Muscle layer of duodenum (tissue), 2 donors: ENCODE measurements around the gene HAS3.
A peak's percentile ranks its signal among the peaks of the same experiment; 100 is the strongest.

Experiments used
- H3K27ac ChIP-seq: one replicate; pipeline ENCODE4 v1.7.0; 2013; ENCODE audit warnings: mild to moderate bottlenecking, low read length
- H3K27me3 ChIP-seq: one replicate; pipeline ENCODE4 v1.7.0; 2013; ENCODE audit warnings: low read depth, mild to moderate bottlenecking, control low read depth, low read length
- H3K36me3 ChIP-seq, 2 donors: one replicate each; pipeline ENCODE4 v1.7.0; 2013; ENCODE audit warnings: low read length in 2 of 2, control low read depth in 1 of 2, mild to moderate bottlenecking in 1 of 2; ENCODE audit not compliant: insufficient read depth in 2 of 2, control insufficient read depth in 1 of 2
- H3K4me1 ChIP-seq, 2 donors: one replicate each; pipeline ENCODE4 v1.7.0; 2013; ENCODE audit warnings: low read length in 2 of 2, mild to moderate bottlenecking in 2 of 2, control low read depth in 1 of 2, moderate library complexity in 1 of 2; ENCODE audit not compliant: insufficient read depth in 2 of 2, control insufficient read depth in 1 of 2
- H3K4me3 ChIP-seq, 2 donors: one replicate each; pipeline ENCODE4 v1.7.0; 2013; ENCODE audit warnings: low read length in 2 of 2, low read depth in 1 of 2, mild to moderate bottlenecking in 1 of 2
- H3K9me3 ChIP-seq, 2 donors: one replicate each; pipeline ENCODE4 v1.7.0; 2013; ENCODE audit warnings: low read length in 2 of 2, control low read depth in 1 of 2, mild to moderate bottlenecking in 1 of 2; ENCODE audit not compliant: control insufficient read depth in 1 of 2
- donor health status: healthy.

Gene HAS3

DNA sequence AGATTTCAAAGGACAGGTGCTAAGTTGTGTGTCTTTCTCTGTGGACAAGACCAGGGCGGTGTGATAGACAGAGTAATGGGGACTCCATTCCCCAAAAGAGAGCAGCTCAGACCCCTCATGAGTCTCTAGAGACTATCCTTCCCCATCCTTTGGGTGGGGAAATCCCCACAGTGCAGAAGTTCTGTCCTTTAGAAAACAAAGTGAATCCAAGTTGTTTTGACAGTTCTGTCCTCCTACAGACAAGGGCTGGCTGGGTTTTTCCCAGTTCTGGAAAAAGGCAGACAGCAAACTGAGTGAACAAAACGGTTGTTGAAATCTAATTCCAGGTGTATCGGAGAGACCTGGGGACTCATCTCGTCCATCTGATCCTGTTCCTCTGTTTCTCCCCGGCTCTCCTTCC, 11.0 kb upstream of the HAS3 start:
- Histone ChIP-seq H3K36me3 (no peaks in the 10 kb centered on the region), H3K4me1 (peaks cover 0 to under 1% of the 10 kb centered on the region in 2 donors), H3K4me3 (no peak overlapping the region), H3K27ac (no peak overlapping the region), H3K27me3 (no peaks in the 10 kb centered on the region), H3K9me3 (no peaks in the 10 kb centered on the region)

DNA sequence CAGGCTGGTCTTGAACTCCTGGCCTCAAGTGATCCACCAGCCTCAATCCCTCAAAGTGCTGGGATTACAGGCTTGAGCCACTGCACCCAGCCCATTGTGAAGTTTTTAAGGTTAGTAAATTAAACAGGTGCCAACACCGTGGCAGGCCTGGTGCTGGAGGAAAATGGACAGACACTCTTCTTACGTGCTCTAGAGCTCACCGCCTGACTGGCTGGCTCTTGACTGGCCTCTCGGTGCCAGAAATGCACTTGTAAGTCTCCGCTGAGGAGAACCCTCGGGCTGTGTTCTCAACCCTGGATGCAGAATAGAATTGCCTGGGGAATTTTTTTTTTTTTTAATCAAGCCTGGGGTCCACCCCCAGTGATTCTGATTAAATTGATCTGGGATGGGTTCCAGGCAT, 10.3 kb upstream of the HAS3 start:
- H3K4me1 ChIP-seq: no peaks in the 10 kb centered on the region
- H3K36me3 ChIP-seq: no peaks in the 10 kb centered on the region
- no peak overlapping the region for H3K27ac ChIP-seq
- no peaks in the 10 kb centered on the region for H3K9me3 ChIP-seq
- H3K27me3 ChIP-seq: no peaks in the 10 kb centered on the region
- H3K4me3 ChIP-seq: no peak overlapping the region

DNA sequence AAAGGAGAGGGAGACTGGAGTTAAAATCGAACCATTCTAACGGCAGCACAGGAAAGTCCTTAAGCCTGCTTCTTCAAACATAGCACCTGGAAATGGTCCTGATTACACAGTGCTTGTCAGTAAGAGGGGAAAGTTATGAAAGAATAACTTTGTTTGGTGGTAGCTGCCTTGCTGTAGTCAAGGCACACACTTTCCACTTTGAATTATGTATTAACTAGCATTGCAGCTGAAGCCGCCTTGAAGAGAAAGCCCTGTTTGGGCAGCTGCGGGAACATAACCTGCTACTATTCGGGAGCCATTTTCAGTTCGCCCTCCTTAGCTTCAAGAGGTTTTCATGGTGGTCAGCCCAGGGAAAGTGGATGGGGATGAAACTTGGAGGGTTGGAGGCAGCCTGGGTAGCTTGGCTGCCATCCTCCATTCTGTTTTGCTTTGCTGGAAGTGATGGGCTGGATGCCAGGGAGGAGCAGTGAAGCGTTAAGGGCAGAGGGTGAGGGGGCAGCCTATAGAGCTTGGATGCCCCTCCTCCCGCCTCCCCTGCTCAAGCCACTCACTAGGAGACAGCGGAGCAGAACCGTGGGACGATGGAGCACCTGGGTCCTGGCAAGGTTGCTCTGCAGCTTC, 5.3 kb upstream of the HAS3 start:
- Histone ChIP-seq H3K27ac (no peak overlapping the region), H3K36me3 (no peaks in the 10 kb centered on the region), H3K4me1 (peaks cover 0 to under 1% of the 10 kb centered on the region in 2 donors), H3K4me3 (no peak overlapping the region), H3K9me3 (no peaks in the 10 kb centered on the region), H3K27me3 (no peaks in the 10 kb centered on the region)

DNA sequence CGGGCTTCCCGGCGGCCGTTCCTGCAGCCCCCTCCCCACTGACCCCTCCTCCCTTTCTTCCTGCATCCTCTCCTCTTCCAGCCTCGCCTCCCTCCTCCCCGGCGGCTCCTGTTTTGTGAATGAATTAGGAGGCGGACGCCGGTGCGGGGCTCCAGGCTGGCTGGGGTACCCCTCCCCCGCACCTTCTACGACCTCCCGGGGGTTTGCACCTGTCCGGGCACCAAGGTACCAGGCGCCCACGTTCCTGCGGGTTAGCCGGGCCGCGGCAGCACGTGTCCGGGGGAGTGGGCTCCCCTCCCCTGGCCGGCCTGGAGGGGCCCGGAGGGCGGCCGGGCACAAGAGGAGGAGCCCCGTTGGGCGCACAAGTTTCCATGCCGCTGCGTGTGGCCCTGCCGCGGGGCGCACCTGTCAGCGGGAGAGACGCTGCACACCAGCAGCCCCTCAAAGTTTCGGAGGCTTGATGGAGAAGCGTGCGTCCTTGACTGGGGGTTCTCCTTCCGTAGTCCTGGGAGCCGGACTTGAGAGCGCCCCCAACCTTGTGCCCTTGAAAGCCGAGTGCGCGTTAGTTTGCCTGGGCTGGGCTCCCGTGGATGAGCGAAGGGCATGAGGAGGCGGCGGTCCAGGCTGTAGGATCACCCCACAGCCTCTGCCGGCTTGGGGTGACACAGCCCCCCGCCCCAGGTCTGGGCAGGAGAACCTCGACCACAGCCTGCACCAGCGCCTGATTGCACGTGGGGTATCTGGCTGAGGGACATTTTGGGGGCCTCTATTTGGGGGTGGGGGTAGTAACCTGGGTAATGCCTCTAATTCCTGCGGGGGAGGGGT, 1.2 kb downstream of the HAS3 start:
- H3K27ac ChIP-seq: no peak overlapping the region
- no peaks in the 10 kb centered on the region for H3K9me3 ChIP-seq
- peaks cover 5 to 13% of the 10 kb centered on the region in 2 donors for H3K36me3 ChIP-seq
- H3K27me3 ChIP-seq: no peaks in the 10 kb centered on the region
- H3K4me1 ChIP-seq: peaks cover 0 to 28% of the 10 kb centered on the region in 2 donors
- H3K4me3 ChIP-seq: peak overlapping the region; percentile 44 to 73

DNA sequence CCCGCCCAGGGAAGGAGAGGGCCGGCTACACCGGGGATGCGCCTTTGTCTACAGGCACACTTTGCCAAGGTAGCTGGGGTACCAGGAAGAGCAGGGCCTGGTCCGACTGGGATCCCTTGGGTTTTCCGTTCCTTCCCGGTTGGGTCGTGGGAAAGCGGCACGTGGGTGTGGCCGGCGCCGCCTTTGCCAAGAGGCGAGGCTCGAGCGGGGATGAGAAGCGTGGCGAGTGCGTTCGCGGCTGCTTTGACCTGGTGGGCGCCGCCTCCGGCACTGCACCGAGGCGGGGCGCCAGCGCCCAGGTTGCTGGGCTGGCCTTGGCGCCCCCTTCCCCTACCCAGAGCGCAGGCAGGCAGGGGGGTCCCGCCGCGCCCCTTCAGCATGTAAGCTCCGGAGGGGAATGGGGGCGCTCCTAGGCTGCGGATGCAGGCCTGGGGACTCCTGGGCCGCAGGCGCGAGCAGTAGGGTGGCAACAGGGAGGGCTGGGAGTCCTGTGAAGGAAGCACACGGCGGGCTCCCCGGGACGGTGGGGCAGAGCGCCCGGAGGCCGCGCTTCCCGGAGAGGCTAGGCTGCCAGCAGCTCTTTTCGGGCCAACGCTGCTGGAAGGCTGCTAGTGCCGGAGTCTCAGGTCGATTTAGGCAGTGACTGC, 2.0 kb downstream of the HAS3 start:
- peaks cover 0 to 28% of the 10 kb centered on the region in 2 donors for H3K4me1 ChIP-seq
- peaks cover 5 to 13% of the 10 kb centered on the region in 2 donors for H3K36me3 ChIP-seq
- H3K4me3 ChIP-seq: peak overlapping the region; percentile 44 to 73
- no peaks in the 10 kb centered on the region for H3K27me3 ChIP-seq
- H3K9me3 ChIP-seq: no peaks in the 10 kb centered on the region
- no peak overlapping the region for H3K27ac ChIP-seq

DNA sequence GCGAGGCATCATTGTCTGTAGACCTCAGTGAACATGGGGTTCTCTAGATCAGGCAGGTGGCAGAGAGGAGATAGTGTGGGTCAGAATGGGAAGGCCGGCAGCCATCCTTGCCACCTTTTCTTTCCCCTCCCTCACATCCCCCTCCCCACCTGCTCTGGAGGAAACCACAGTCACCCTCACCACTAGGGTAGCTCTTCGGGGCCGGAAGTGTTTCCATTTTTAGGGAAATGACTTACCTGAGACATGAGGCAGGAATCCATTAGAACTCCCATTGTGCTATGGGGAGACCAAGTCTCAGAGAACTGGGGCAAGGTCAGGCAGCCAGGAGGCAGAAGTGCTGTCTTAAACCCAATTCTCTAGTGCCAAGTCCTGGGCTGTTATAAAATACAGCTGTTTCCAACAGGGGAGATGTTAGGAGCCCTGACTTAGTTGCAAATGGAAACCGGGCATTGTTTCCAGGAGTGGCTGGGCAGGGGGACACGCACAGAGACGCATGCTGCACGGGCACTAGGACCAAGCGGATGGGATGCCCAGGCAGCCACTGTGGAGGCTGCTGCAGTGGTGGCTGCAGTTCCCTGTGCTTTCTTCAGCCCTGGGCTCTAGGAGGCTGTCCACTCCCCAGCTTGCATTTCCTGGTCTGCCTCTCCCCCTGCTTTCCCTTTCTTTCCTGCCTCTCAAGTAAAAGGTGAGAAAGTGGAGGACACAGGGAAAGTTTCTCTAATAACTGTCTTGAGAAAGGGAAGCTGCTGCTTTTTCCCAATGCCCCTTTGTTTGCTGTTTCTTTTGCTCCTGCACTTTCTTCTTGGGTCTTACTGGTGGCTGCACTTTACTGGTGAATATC, 2.8 kb downstream of the HAS3 start:
- Histone ChIP-seq H3K4me3 (peak overlapping the region; percentile 44 to 73), H3K4me1 (peaks cover 0 to 28% of the 10 kb centered on the region in 2 donors), H3K27me3 (no peaks in the 10 kb centered on the region), H3K27ac (no peak overlapping the region), H3K36me3 (peaks cover 5 to 16% of the 10 kb centered on the region in 2 donors), H3K9me3 (no peaks in the 10 kb centered on the region)

DNA sequence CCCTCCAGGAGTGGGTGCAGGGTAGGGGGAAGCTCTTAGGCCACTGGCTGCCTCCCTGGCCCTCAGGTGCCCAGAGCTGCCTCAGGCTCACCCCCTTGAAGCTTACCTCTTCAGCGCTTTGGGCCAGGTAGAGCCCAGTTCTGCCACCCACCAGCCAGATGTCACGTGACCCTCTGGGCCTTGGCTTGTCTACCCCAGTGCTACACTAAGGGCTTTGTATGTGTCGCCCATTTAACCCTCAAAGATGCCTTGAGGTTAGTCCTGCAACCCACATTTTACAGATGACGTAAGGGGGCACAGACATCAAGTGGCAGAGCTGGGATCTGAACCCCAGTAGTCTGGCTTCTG, 3.4 kb downstream of the HAS3 start:
- no peaks in the 10 kb centered on the region for H3K27me3 ChIP-seq
- H3K4me1 ChIP-seq: peaks cover 0 to 28% of the 10 kb centered on the region in 2 donors
- H3K9me3 ChIP-seq: no peaks in the 10 kb centered on the region
- no peak overlapping the region for H3K27ac ChIP-seq
- peaks cover 10 to 22% of the 10 kb centered on the region in 2 donors for H3K36me3 ChIP-seq
- H3K4me3 ChIP-seq: no peak overlapping the region

DNA sequence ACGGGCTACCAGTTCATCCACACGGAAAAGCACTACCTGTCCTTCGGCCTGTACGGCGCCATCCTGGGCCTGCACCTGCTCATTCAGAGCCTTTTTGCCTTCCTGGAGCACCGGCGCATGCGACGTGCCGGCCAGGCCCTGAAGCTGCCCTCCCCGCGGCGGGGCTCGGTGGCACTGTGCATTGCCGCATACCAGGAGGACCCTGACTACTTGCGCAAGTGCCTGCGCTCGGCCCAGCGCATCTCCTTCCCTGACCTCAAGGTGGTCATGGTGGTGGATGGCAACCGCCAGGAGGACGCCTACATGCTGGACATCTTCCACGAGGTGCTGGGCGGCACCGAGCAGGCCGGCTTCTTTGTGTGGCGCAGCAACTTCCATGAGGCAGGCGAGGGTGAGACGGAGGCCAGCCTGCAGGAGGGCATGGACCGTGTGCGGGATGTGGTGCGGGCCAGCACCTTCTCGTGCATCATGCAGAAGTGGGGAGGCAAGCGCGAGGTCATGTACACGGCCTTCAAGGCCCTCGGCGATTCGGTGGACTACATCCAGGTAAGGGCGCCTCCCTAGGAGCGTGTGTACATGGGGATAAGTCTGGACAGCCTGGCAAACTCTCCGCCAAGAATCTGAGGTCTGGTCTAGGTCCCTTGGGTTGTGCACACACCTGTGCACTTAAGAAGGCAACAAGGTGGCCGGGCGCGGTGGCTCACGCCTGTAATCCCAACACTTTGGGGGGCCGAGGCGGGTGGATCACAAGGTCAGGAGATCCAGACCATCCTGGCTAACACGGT, 4.2 kb downstream of the HAS3 start:
- Histone ChIP-seq H3K36me3 (peaks cover 14 to 30% of the 10 kb centered on the region in 2 donors), H3K9me3 (no peaks in the 10 kb centered on the region), H3K27ac (no peak overlapping the region), H3K27me3 (no peaks in the 10 kb centered on the region), H3K4me1 (peaks cover 0 to 28% of the 10 kb centered on the region in 2 donors), H3K4me3 (no peak overlapping the region)

DNA sequence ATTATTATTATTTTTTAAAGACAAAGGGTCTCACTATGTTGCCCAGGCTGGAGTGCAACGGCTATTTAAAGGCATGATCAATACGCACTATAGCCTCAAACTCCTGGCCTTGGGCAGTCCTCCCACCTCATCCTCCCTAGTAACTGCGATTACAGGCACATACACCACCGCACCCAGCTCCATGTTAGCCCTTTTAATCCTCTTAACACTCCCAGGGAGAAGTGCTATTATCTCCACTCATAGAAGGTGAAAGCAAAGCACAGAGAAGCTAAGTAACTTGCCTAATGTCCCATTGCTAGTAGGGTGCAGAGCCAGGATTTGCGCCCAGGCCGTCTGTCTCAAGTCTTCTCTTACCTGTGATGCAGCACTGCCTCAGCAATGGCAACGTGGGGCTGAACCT, 5.0 kb downstream of the HAS3 start:
- peaks cover 20 to 36% of the 10 kb centered on the region in 2 donors for H3K36me3 ChIP-seq
- H3K27me3 ChIP-seq: no peaks in the 10 kb centered on the region
- H3K4me1 ChIP-seq: peaks cover 0 to 24% of the 10 kb centered on the region in 2 donors
- no peak overlapping the region for H3K4me3 ChIP-seq
- H3K27ac ChIP-seq: no peak overlapping the region
- H3K9me3 ChIP-seq: no peaks in the 10 kb centered on the region

DNA sequence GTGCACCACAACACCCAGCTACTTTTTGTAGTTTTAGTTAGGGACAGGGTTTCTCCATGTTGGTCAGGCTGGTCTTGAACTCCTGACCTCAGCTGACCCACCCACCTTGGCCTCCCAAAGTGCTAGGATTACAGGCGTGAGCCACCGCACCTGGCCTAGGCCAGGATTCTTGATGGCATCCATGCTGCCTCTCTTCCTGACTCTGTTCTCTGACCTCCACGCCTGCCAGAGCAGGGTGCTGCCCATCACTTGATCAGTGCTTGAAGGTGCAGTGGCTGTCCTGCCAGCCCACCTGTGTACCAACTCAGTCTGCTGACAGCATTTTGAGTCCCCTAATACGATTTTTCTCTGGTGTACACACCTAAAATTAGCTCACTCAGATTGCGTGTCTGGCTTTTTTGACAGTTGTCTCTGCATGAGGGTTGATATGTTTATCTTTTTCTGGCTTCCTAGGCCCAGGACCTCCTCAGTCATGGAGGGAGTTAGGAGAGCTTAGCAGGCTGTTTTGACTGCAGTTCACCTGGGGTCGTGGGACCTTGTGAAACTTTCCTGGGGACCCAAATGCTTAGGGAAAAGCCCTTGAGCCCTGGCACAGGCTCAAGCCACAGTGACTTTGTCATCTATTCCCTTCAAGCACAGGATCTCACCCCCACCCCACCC, 5.9 kb downstream of the HAS3 start:
- Histone ChIP-seq H3K4me3 (no peak overlapping the region), H3K9me3 (no peaks in the 10 kb centered on the region), H3K4me1 (peaks cover 0 to 21% of the 10 kb centered on the region in 2 donors), H3K27ac (no peak overlapping the region), H3K27me3 (no peaks in the 10 kb centered on the region), H3K36me3 (peaks cover 25 to 39% of the 10 kb centered on the region in 2 donors)
